Esophagus muscularis mucosa (tissue), 4 donors: ENCODE results near the gene HM13. TPM values are rescaled to one million over a fixed set of nuclear protein-coding genes. Genes with fewer than 3 reads are reported as not detected.

Source experiments
- DNase-seq: peaks from one replicate; pipeline ENCODE4 v3.0.0-alpha.2; 2017; ENCODE audit errors: extremely low spot score
- H3K27ac ChIP-seq, 4 donors: fragments of 200-600 bp; sonication (generic); replicated peaks in 1 of 4; 1 replicate in 3 of 4; 2 replicates in 1 of 4; pipeline ENCODE4 v1.5.1; 2016 to 2019; ENCODE audit warnings: mild to moderate bottlenecking in 1 of 4
- H3K27me3 ChIP-seq, 4 donors: fragments of 200-600 bp; sonication (generic); one replicate each; pipeline versions ENCODE4 v1.5.1 to v1.6.0; 2016 to 2019
- H3K36me3 ChIP-seq, 4 donors: fragments of 200-600 bp; sonication (generic); one replicate each; pipeline ENCODE4 v1.5.1; 2016 to 2019
- H3K4me1 ChIP-seq, 4 donors: fragments of 200-600 bp; sonication (generic); one replicate each; pipeline ENCODE4 v1.5.1; 2016 to 2019
- H3K4me3 ChIP-seq, 4 donors: fragments of 200-600 bp; sonication (generic); 1 replicate in 2 of 4; 2 replicates in 2 of 4; pipeline ENCODE4 v1.5.1; 2016 to 2019; ENCODE audit warnings: mild to moderate bottlenecking in 4 of 4, moderate library complexity in 1 of 4
- H3K9me3 ChIP-seq, 4 donors: fragments of 200-600 bp; sonication (generic); 1 replicate in 3 of 4; 2 replicates in 1 of 4; pipeline ENCODE4 v1.5.1; 2016 to 2019
- CTCF ChIP-seq, 3 experiments: fragments of 200-600 bp in 2 of 3; fragments of 450-650 bp in 1 of 3; sonication (generic) in 2 of 3; IDR thresholded peaks; one replicate each; pipeline ENCODE4 v1.5.1; 2017 to 2019; ENCODE audit warnings: antibody characterized with exemption in 3 of 3, mild to moderate bottlenecking in 2 of 3, moderate library complexity in 1 of 3
- EP300 ChIP-seq: sonication (generic); formaldehyde crosslinking; IDR thresholded peaks from one replicate; pipeline ENCODE4 v1.6.1; 2017; ENCODE audit warnings: antibody characterized with exemption
- POLR2A ChIP-seq: fragments of 450-650 bp; IDR thresholded peaks from one replicate; pipeline ENCODE4 v1.6.1; 2017; ENCODE audit warnings: antibody characterized with exemption, moderate library complexity, mild to moderate bottlenecking, low read depth
- POLR2AphosphoS5 ChIP-seq, 2 donors: sonication (generic); formaldehyde crosslinking; IDR thresholded peaks; one replicate each; pipeline ENCODE4 v1.6.1; 2017; ENCODE audit warnings: antibody characterized with exemption in 2 of 2
- WGBS: methylation state at CpG from one replicate; pipeline ENCODE4 v1.1.5; 2018; 5-methylcytosine and 5-hydroxymethylcytosine counted together
- intact Hi-C: fragments of 100-400 bp; cut with DNase I; formaldehyde crosslinking; loops from one replicate; pipeline ENCODE4 v1.15.1; 2023
- total RNA-seq, 4 donors: library from RNA; depleted of rRNA; stranded (reverse); fragments of >200 nt; gene quantifications; one replicate each; pipeline versions ENCODE4 v1.1.0 to v1.2.1, GENCODE V29; 2016

HM13 gene
- total RNA-seq, 4 donors from 2014 or later = 41.5 to 67.7 (median 47.6) TPM

GRCh38 chr20:31484001-31484400 lies 30.2 kb upstream of the HM13 start:
- no peaks in the 10 kb centered on the region for H3K9me3 ChIP-seq
- H3K4me1 ChIP-seq = peaks cover 10 to 25% (median 20%) of the 10 kb centered on the region in 4 donors
- TF ChIP-seq POLR2AphosphoS5 (IDR thresholded peaks at IDR 0.05) (no peak), EP300 (no peak), CTCF (IDR thresholded peaks at IDR 0.05) (no peak), POLR2A (no peak)
- peak overlapping the region; percentile 50 to 78 (median 68) for H3K27ac ChIP-seq
- H3K36me3 ChIP-seq = no peaks in the 10 kb centered on the region
- no peak overlapping the region for H3K4me3 ChIP-seq
- intact Hi-C loops = no loop called here
- no peak for DNase-seq
- 51% methylated on average over 18 of the region's 36 CpGs for WGBS
- H3K27me3 ChIP-seq = no peaks in the 10 kb centered on the region

GRCh38 chr20:31485450-31486339 lies 28.5 kb upstream of the HM13 start:
- Histone ChIP-seq H3K27ac (peak overlapping the region; percentile 68 to 78 (median 72)), H3K4me3 (peak overlapping the region; percentile 38 to 49 (median 42)), H3K27me3 (no peaks in the 10 kb centered on the region), H3K4me1 (peaks cover 10 to 25% (median 20%) of the 10 kb centered on the region in 4 donors), H3K9me3 (no peaks in the 10 kb centered on the region), H3K36me3 (no peaks in the 10 kb centered on the region)
- TF ChIP-seq POLR2AphosphoS5 (IDR thresholded peaks at IDR 0.05) = peak; percentile 29 to 35
- no peak for TF ChIP-seq CTCF (IDR thresholded peaks at IDR 0.05)
- no peak for DNase-seq
- WGBS = 10% methylated on average over 31 of the region's 31 CpGs
- intact Hi-C loops = no loop called here

GRCh38 chr20:31488115-31488514 lies 26.1 kb upstream of the HM13 start:
- H3K36me3 ChIP-seq = no peaks in the 10 kb centered on the region
- H3K27me3 ChIP-seq = no peaks in the 10 kb centered on the region
- TF ChIP-seq POLR2A (no peak), EP300 (no peak), POLR2AphosphoS5 (IDR thresholded peaks at IDR 0.05) (no peak), CTCF (IDR thresholded peaks at IDR 0.05) (no peak)
- peaks cover 10 to 25% (median 20%) of the 10 kb centered on the region in 4 donors for H3K4me1 ChIP-seq
- H3K9me3 ChIP-seq = no peaks in the 10 kb centered on the region
- H3K27ac ChIP-seq = peak overlapping the region in 3 of 4 donors; percentile 5 to 42 (median 28)
- no peak for DNase-seq
- WGBS = 93% methylated on average over 1 of the region's 2 CpGs
- H3K4me3 ChIP-seq = no peak overlapping the region
- intact Hi-C loops = no loop called here

GRCh38 chr20:31489152-31489551 lies 25.1 kb upstream of the HM13 start:
- Histone ChIP-seq H3K4me3 (no peak overlapping the region), H3K27ac (no peak overlapping the region), H3K4me1 (peaks cover 10 to 21% (median 20%) of the 10 kb centered on the region in 4 donors), H3K27me3 (no peaks in the 10 kb centered on the region), H3K36me3 (no peaks in the 10 kb centered on the region), H3K9me3 (no peaks in the 10 kb centered on the region)
- no peak for DNase-seq
- intact Hi-C loops = no loop called here
- 81% methylated on average over 3 of the region's 3 CpGs for WGBS
- TF ChIP-seq POLR2A (no peak), EP300 (no peak), POLR2AphosphoS5 (IDR thresholded peaks at IDR 0.05) (no peak), CTCF (IDR thresholded peaks at IDR 0.05) (no peak)
